GM23338 (cell line): ENCODE results near the gene SOS1. TPM values are rescaled to one million over a fixed set of nuclear protein-coding genes. Genes with fewer than 3 reads are reported as not detected.

ENCODE experiments used
- ATAC-seq: fragments of 200-7000 bp; cut with Tn5 transposase; 3 replicates; pipeline ENCODE4 v1.9.1; 2020
- DNase-seq: peaks from one replicate; pipeline ENCODE4 v3.0.0-alpha.2; 2015; ENCODE audit warnings: low spot score
- H2AFZ ChIP-seq: fragments of 200-600 bp; sonication (generic); 2 replicates; pipeline ENCODE4 v1.8.0; 2016; ENCODE audit warnings: antibody characterized with exemption, mild to moderate bottlenecking, moderate library complexity
- H3F3A ChIP-seq: fragments of 200-600 bp; sonication (generic); replicated peaks from 2 replicates; pipeline ENCODE4 v1.8.0; 2017; ENCODE audit warnings: antibody characterized with exemption, mixed run types, low read depth
- H3K27ac ChIP-seq: fragments of 200-600 bp; sonication (generic); 2 replicates; pipeline ENCODE4 v1.6.1; 2016; ENCODE audit warnings: low read depth
- H3K27me3 ChIP-seq: fragments of 200-600 bp; sonication (generic); 2 replicates; pipeline ENCODE4 v1.8.0; 2016; ENCODE audit warnings: mild to moderate bottlenecking, mixed run types, moderate library complexity; ENCODE audit not compliant: insufficient read depth
- H3K36me3 ChIP-seq: fragments of 200-600 bp; sonication (generic); 2 replicates; pipeline ENCODE4 v1.8.0; 2016; ENCODE audit warnings: mild to moderate bottlenecking; ENCODE audit not compliant: insufficient read depth
- H3K4me1 ChIP-seq: fragments of 200-600 bp; sonication (generic); 2 replicates; pipeline ENCODE4 v1.8.0; 2016; ENCODE audit warnings: mild to moderate bottlenecking, moderate library complexity; ENCODE audit not compliant: insufficient read depth
- H3K4me2 ChIP-seq: fragments of 200-600 bp; sonication (generic); 2 replicates; pipeline ENCODE4 v1.7.1; 2017; ENCODE audit warnings: mixed run types
- H3K4me3 ChIP-seq: fragments of 200-600 bp; sonication (generic); 2 replicates; pipeline ENCODE4 v1.6.1; 2016; ENCODE audit warnings: mixed run types
- H3K79me2 ChIP-seq: fragments of 200-600 bp; sonication (generic); replicated peaks from 2 replicates; pipeline ENCODE4 v1.8.0; 2017; ENCODE audit warnings: mild to moderate bottlenecking; ENCODE audit not compliant: insufficient read depth
- H3K9me2 ChIP-seq: fragments of 200-600 bp; sonication (generic); 2 replicates; pipeline ENCODE4 v1.8.0; 2017; ENCODE audit not compliant: insufficient read depth
- H4K20me1 ChIP-seq: fragments of 200-600 bp; sonication (generic); replicated peaks from 2 replicates; pipeline ENCODE4 v1.8.0; 2017; ENCODE audit warnings: mild to moderate bottlenecking; ENCODE audit not compliant: insufficient read depth
- H3K27ac Mint-ChIP-seq: 2 replicates; pipeline ENCODE4 v1.8.0; 2020; ENCODE audit warnings: inconsistent platforms, mild to moderate bottlenecking, moderate library complexity, mixed read lengths
- H3K27me3 Mint-ChIP-seq: 3 replicates; pipeline ENCODE4 v1.8.0; 2022; ENCODE audit warnings: low read depth, mild to moderate bottlenecking, moderate library complexity, mixed read lengths, inconsistent platforms; ENCODE audit not compliant: insufficient read depth, poor library complexity
- H3K36me3 Mint-ChIP-seq: 3 replicates; pipeline ENCODE4 v1.8.0; 2021; ENCODE audit warnings: low read depth, mild to moderate bottlenecking, inconsistent platforms, moderate library complexity, mixed read lengths
- H3K4me1 Mint-ChIP-seq: 3 replicates; pipeline ENCODE4 v1.8.0; 2020; ENCODE audit warnings: mild to moderate bottlenecking, inconsistent platforms, mixed read lengths
- H3K4me3 Mint-ChIP-seq: 3 replicates; pipeline ENCODE4 v1.8.0; 2021; ENCODE audit warnings: moderate library complexity, mild to moderate bottlenecking, inconsistent platforms, mixed read lengths
- H3K9me3 Mint-ChIP-seq: 3 replicates; pipeline ENCODE4 v1.8.0; 2020; ENCODE audit warnings: moderate library complexity, mild to moderate bottlenecking, inconsistent platforms, mixed read lengths
- CREB1 ChIP-seq: fragments of 250-450 bp; sonication (Bioruptor Pico); IDR thresholded peaks from 2 replicates; pipeline ENCODE4 v1.5.0; 2020; ENCODE audit warnings: low read depth, mild to moderate bottlenecking, moderate library complexity
- EZH2phosphoT487 ChIP-seq: fragments of 200-600 bp; sonication (generic); IDR thresholded peaks from one replicate; pipeline ENCODE4 v1.8.1; 2018; ENCODE audit warnings: antibody characterized with exemption; ENCODE audit not compliant: unreplicated experiment
- NANOG ChIP-seq: IDR thresholded peaks from 2 replicates; pipeline ENCODE4 v1.6.1; 2016; ENCODE audit warnings: antibody characterized with exemption, borderline replicate concordance
- STAT1 ChIP-seq: IDR thresholded peaks from one replicate; pipeline ENCODE4 v1.6.1; 2016; ENCODE audit warnings: antibody characterized with exemption; ENCODE audit not compliant: unreplicated experiment
- ZNF114 ChIP-seq: fragments of 250-450 bp; sonication (Bioruptor Pico); IDR thresholded peaks from 2 replicates; pipeline ENCODE4 v1.5.0; 2020; ENCODE audit warnings: mild to moderate bottlenecking, moderate library complexity
- ZNF331 ChIP-seq: fragments of 250-450 bp; sonication (Bioruptor Pico); IDR thresholded peaks from 2 replicates; pipeline ENCODE4 v1.5.0; 2020; ENCODE audit warnings: low read depth, mild to moderate bottlenecking, moderate library complexity
- ZNF462 ChIP-seq: fragments of 250-450 bp; sonication (Bioruptor Pico); IDR thresholded peaks from 2 replicates; pipeline ENCODE4 v1.5.0; 2020; ENCODE audit warnings: mild to moderate bottlenecking, moderate library complexity
- polyA plus RNA-seq: library from polyadenylated mRNA; unstranded; fragments of >200 nt; fragmentation: Nextera tagmentation; extraction: Ambion mirVana; gene quantifications from 2 replicates; pipeline ENCODE4 v1.2.1, GENCODE V29; 2016
- total RNA-seq: library from RNA; depleted of rRNA; stranded (reverse); fragments of >200 nt; shearing (Covaris generic); gene quantifications from 2 replicates; pipeline ENCODE4 v1.2.3, GENCODE V29; 2014
- TF ChIP-seq, protein P1 (sequence below): IDR thresholded peaks from 2 replicates; pipeline ENCODE4 v1.6.1; 2016; ENCODE audit warnings: antibody characterized with exemption
- TF ChIP-seq, protein P2 (sequence below), 2 experiments: fragments of 200-600 bp in 1 of 2; sonication (generic) in 1 of 2; conservative IDR thresholded peaks; 2 replicates each; pipeline versions ENCODE4 v1.5.1 to v1.6.1; 2016 to 2017; ENCODE audit warnings: antibody characterized with exemption in 2 of 2, low read depth in 2 of 2, mild to moderate bottlenecking in 2 of 2, moderate library complexity in 1 of 2

SOS1 gene
- total and polyA plus RNA-seq, 2 experiments from 2014 or later = 13.4 to 21.9 TPM

- Histone ChIP-seq H3K27ac (peak overlapping the region; percentile 95), H3K27me3 (no peaks in the 10 kb centered on the region), H3F3A (peaks cover 23% of the 10 kb centered on the region), H2AFZ (peak overlapping the region; percentile 2; the same call in 1 of the 2 replicates), H3K4me2 (peak overlapping the region; percentile 76), H3K79me2 (peaks cover 45% of the 10 kb centered on the region), H4K20me1 (peaks cover 25% of the 10 kb centered on the region), H3K36me3 (no peaks in the 10 kb centered on the region), H3K9me2 (no peaks in the 10 kb centered on the region), H3K4me1 (peaks cover 34% of the 10 kb centered on the region), H3K4me3 (peak overlapping the region; percentile 90)
- Mint-ChIP-seq H3K4me3 (peak overlapping the region; percentile 81), H3K9me3 (peaks cover 4% of the 10 kb centered on the region; the same call in 1 of the 3 replicates), H3K36me3 (peaks cover 17% of the 10 kb centered on the region; the same call in 2 of the 3 replicates), H3K4me1 (peaks cover 45% of the 10 kb centered on the region), H3K27me3 (peaks cover 10% of the 10 kb centered on the region), H3K27ac (peak overlapping the region; percentile 94)
- DNase-seq (no peak), ATAC-seq (no peak)
- no peak for TF ChIP-seq ZNF331 (CRISPR knock-in tag)
These were observed 742 bp upstream of the SOS1 start for GRCh38 chr2:39121523-39122063.

DNA sequence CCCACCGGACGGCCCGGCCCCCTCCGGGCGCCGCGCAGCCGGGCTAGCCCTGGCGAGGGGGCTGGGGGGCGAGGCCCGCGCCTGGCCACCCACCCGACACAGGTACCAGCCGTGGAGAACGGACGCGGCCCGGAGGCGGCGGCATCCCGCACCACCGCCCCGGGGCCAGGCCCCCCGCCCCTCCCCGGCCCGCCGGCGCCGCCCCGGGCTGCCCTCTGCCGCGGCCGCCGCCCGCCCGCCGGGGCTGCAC, 405 bp downstream of the SOS1 start:
- no peak for DNase-seq
- H3K79me2 ChIP-seq = peaks cover 56% of the 10 kb centered on the region
- peaks cover 32% of the 10 kb centered on the region for H3K4me1 ChIP-seq
- no peaks in the 10 kb centered on the region for H3K36me3 ChIP-seq
- H3K27me3 ChIP-seq = no peaks in the 10 kb centered on the region
- no peak overlapping the region for H3K4me3 Mint-ChIP-seq
- ATAC-seq = no peak
- peak overlapping the region; percentile 90 for H3K4me3 ChIP-seq
- H2AFZ ChIP-seq = no peak overlapping the region
- peaks cover 4% of the 10 kb centered on the region; the same call in 1 of the 3 replicates for H3K9me3 Mint-ChIP-seq
- H3K4me1 Mint-ChIP-seq = peaks cover 45% of the 10 kb centered on the region
- peaks cover 29% of the 10 kb centered on the region for H3K36me3 Mint-ChIP-seq
- H3K27ac Mint-ChIP-seq = no peak overlapping the region
- no peaks in the 10 kb centered on the region for H3K9me2 ChIP-seq
- H3F3A ChIP-seq = peaks cover 23% of the 10 kb centered on the region
- no peak overlapping the region; the same call in 1 of the 2 replicates for H3K27ac ChIP-seq
- peaks cover 27% of the 10 kb centered on the region for H4K20me1 ChIP-seq
- peaks cover 10% of the 10 kb centered on the region for H3K27me3 Mint-ChIP-seq
- H3K4me2 ChIP-seq = peak overlapping the region; percentile 76; the same call in 1 of the 2 replicates
- TF ChIP-seq, protein P1, sequence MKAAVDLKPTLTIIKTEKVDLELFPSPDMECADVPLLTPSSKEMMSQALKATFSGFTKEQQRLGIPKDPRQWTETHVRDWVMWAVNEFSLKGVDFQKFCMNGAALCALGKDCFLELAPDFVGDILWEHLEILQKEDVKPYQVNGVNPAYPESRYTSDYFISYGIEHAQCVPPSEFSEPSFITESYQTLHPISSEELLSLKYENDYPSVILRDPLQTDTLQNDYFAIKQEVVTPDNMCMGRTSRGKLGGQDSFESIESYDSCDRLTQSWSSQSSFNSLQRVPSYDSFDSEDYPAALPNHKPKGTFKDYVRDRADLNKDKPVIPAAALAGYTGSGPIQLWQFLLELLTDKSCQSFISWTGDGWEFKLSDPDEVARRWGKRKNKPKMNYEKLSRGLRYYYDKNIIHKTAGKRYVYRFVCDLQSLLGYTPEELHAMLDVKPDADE = no peak
- no peak for TF ChIP-seq ZNF462 (CRISPR knock-in tag)
- no peak for TF ChIP-seq ZNF331 (CRISPR knock-in tag)
- TF ChIP-seq ZNF114 (CRISPR knock-in tag) = no peak
- no peak for TF ChIP-seq CREB1 (CRISPR knock-in tag)
- no peak for TF ChIP-seq STAT1
- no peak for TF ChIP-seq EZH2phosphoT487
- TF ChIP-seq NANOG = no peak
- TF ChIP-seq, protein P2, sequence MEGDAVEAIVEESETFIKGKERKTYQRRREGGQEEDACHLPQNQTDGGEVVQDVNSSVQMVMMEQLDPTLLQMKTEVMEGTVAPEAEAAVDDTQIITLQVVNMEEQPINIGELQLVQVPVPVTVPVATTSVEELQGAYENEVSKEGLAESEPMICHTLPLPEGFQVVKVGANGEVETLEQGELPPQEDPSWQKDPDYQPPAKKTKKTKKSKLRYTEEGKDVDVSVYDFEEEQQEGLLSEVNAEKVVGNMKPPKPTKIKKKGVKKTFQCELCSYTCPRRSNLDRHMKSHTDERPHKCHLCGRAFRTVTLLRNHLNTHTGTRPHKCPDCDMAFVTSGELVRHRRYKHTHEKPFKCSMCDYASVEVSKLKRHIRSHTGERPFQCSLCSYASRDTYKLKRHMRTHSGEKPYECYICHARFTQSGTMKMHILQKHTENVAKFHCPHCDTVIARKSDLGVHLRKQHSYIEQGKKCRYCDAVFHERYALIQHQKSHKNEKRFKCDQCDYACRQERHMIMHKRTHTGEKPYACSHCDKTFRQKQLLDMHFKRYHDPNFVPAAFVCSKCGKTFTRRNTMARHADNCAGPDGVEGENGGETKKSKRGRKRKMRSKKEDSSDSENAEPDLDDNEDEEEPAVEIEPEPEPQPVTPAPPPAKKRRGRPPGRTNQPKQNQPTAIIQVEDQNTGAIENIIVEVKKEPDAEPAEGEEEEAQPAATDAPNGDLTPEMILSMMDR (conservative IDR thresholded peaks at IDR 0.05; ENCODE audit: low read depth in 2 of 2) = no peak
